HG02973 (cell line): ENCODE data around the gene COLEC11.

Experiments
- ATAC-seq: cut with Tn5 transposase; IDR thresholded peaks from one replicate; pipeline ENCODE4 v1.9.1; 2021; ENCODE audit warnings: moderate library complexity; ENCODE audit not compliant: unreplicated experiment

COLEC11 gene

DNA sequence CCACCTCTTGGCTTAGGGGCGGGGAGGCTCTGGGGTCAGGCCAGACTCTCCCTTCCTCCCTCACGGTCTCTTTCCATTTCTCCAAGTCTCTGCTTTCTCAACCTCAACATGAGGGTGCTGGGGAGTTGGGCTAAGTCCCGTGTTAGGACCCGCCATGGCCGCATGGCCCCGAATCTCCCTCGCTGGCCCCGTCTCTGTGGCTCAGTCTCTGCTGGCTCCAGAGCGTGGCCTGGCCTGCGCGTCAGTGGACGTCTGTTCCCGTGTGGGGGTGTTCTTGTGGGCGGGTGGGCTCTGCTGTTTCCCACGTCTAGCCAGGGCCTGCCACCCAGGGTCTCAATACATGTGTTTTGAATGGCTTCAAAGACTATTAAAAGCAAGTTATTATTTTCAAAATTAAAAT, 75.5 kb downstream of the COLEC11 start:
- ATAC-seq, result no peak

- ATAC-seq, result no peak
These were observed 76.0 kb downstream of the COLEC11 start for GRCh38 chr2:3670941-3671340.

DNA sequence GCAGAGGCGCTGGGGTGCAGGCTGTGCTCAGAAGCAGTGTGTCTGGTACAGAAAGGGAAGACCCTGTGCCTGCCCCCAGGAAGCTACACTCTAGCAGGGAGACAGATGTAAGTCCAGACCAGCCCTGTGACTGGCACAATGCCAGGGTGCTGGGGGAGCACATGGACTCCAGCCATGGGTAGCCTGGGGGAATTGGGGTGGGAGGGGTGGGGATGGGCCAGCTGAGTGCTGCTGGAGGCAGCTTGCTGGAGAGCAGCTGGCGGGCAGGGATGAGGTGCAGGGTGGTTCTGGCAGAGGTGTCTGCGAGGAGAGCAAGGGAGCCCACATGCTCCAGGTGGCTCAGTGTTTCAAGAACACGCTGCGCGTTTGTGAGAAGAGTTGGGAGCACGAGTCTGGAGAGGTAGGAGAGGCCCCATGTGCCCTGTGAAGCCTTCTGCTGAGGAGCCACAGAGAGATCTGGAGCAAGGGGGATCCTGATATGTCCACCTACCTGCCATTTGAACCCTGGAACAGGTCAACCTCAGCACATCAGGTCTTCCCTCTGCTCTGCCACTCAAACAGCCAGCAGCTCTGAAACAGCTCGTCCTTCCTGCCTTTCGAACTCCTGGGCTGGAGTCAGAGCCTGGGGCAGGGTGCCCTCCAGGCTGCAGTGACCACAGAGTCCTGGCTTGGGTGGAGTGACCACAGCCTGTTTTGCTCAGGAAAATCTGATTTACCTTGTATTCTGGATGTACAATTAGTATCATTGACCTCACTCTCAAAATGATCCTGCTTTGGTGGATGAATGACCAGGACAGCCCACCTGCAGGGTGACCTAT, 78.2 kb downstream of the COLEC11 start:
- ATAC-seq, result no peak

DNA sequence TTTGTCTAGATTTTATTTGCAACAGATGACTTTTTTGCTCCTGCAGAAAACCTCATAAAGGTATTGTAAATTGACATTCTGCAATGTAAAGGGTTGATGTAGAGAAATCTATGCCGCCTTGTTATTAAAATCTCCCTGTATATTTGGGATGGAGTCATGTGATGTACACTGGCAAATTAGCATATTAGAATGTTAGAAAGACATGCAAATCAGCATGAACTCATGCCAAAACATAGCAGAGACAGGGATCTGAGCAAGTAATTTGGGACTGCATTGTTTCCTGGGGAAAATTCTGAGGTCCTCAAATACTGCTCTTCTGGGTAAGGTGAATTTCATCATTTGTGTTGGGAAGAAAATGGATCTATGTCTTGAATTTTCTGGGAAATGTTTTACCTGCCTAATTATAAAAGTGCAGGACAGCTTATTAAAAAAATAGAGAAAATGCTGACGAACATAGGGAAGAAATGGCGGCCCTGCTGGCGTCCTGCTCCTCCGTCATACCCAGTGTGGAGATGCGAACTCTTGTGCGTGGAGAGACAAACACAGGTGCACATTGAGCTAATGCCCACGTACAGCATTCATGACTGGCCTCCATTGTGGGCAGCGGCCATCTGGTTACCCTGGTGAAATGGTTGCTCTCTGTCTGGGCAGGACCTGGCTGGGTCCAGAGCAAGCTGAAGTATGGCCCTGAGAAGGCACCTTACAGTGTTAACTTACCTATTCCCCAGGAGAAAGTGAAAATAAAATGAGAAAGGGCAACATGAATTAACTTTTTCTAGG, 79.3 kb downstream of the COLEC11 start:
- no peak for ATAC-seq

GRCh38 chr2:3675687-3676086, 80.8 kb downstream of the COLEC11 start:
- no peak for ATAC-seq

- ATAC-seq, result no peak
These were observed 82.5 kb downstream of the COLEC11 start for GRCh38 chr2:3677436-3677835.

DNA sequence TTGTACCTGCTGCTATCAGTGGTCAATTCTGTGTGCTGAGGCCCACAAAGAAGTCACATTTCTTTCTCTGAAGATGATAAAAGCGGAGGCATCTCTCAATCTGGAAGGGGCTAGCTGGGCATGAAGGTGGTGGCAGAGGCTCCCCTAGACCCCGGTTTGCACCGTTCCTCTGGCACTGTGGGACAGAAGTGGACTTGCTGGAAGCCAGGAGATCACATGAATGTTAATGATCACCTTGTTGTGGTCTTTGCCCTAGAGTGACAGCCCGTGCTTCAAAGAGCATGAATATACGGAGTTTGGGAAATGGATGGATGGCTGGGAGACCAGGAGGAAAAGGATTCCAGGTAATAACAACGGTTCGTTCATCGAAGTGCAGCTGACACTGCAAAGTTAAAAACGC, 83.3 kb downstream of the COLEC11 start:
- ATAC-seq, result no peak

GRCh38 chr2:3679180-3679579, 84.3 kb downstream of the COLEC11 start:
- ATAC-seq, result no peak

DNA sequence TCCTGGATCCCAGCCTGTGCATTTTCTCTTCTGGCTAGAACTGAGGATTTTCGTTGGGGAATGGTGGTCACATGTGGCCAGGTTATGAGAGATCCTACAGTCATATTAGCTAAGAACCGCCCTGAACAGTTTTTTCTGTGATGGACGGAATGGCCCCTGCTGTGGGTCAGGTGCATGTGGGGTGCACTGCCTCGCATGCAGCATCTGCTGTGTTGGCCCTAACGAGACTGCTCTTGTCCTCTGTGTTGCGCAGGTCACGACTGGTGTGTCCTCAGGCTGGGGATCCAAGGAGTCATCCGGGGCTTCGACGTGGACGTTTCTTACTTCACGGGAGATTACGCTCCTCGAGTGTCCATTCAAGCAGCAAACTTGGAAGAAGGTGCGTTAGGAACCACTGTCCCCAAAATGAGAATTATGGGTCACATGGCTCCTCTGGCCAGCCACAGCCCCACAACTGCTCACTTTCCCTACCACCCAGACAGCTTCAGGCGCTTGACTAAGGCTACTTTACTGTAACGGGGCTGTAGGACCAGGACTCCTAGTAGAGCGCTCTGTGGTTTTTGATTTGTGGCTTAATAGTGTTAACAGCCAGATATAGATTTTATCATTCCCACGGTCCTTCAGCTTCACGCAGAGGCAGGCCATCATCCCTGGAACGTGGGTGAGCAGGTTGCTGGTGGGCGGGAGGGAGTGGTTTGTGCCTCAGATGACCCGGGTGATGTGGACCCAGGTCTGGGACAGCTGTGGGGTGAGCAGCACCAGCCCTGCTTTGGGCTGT, 84.9 kb downstream of the COLEC11 start:
- no peak for ATAC-seq

DNA sequence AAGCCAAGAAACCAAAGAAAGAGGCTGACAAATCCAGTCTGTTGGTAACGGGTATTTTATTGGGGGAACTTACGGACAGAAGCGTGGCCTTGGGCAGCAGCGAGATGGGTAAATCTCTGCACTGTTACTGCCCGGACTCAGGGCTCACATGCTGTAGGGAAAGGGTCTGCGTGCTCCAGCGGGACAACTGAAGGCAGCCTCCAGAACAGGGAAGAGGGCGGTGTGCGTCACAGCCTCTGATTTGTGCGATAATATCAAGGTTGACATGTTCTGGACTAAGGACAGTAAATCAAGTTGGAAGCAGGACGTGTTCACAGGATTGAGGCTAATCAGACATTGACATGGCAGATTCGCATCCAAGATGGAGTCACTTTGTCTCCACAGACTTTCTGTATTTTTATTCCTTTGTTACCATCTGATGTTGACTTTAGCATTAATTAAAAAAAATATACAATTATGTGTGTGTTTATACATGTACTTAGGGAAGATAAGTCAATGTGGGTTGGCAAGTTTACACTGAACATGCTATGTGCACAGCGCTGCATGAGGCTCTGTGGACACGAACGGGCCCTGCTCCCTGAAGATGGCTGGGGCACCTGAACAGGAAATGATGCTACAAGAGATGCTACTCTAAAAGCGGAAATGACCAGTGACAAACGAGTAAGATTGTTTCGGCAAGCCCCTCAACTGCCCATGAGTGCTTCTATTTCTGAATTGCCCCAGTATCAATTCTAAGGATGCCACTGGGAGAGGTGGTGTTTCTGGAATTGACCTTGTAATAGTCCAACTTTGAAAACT, 85.8 kb downstream of the COLEC11 start:
- no peak for ATAC-seq

- no peak for ATAC-seq
These were observed 86.7 kb downstream of the COLEC11 start for GRCh38 chr2:3681625-3682024.

- ATAC-seq, result no peak
These were observed 87.9 kb downstream of the COLEC11 start for GRCh38 chr2:3682811-3683210.

- no peak for ATAC-seq
These were observed 89.0 kb downstream of the COLEC11 start for GRCh38 chr2:3683748-3684454.

GRCh38 chr2:3689998-3690748, 95.3 kb downstream of the COLEC11 start:
- ATAC-seq, result no peak

DNA sequence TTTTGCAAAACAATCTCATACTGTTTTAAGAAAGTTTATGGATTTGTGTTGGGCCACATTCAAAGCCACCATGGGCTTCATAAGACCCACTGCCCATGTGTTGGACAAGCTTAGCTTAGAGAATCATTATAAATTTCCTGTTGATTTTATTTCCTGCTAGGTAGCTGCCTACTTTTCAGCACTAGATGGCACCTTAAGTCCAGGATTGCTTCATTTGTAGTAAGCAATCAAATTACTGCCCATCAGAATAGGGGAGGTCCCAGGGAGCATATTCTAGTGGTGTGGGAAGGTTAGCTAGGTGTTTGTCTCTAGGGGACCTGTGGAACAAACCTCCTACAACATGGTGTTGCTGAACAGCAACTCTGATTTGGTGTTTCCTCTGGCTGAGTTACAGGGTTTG, 97.5 kb downstream of the COLEC11 start:
- no peak for ATAC-seq
